WI38 (cell line): ENCODE measurements around the gene ZNF565.
"Not testable (repeated sequence)": the region's sequence is repeated elsewhere in the genome, so short reads cannot be mapped to it uniquely, and the experiment has no call there.

Experiments
- H3K4me3 ChIP-seq: 2 replicates; pipeline ENCODE4 v1.5.1; 2011; ENCODE audit warnings: low read depth, mild to moderate bottlenecking, control low read depth, low read length
- CTCF ChIP-seq: IDR thresholded peaks from 2 replicates; pipeline ENCODE4 v1.5.1; 2012; ENCODE audit warnings: low read depth, mild to moderate bottlenecking, control low read depth, low read length

Gene ZNF565

GRCh38 chr19:36139120-36139472, 75.4 kb downstream of the ZNF565 start:
- TF ChIP-seq CTCF, result no peak
- H3K4me3 ChIP-seq, result peak overlapping the region; percentile 86

GRCh38 chr19:36136964-36137686, 77.3 kb downstream of the ZNF565 start:
- no peak overlapping the region for H3K4me3 ChIP-seq
- TF ChIP-seq CTCF, result no peak

GRCh38 chr19:36134867-36135266, 79.6 kb downstream of the ZNF565 start:
- not testable (repeated sequence) for H3K4me3 ChIP-seq
